ENCODE results near the gene CXCL17. TPM values are rescaled to one million over a fixed set of nuclear protein-coding genes. Genes with fewer than 3 reads are reported as not detected.
A peak's percentile ranks its signal among the peaks of the same experiment; 100 is the strongest.

CXCL17 gene
- total RNA-seq, 4 donors from 2014 or later = not detected

DNA sequence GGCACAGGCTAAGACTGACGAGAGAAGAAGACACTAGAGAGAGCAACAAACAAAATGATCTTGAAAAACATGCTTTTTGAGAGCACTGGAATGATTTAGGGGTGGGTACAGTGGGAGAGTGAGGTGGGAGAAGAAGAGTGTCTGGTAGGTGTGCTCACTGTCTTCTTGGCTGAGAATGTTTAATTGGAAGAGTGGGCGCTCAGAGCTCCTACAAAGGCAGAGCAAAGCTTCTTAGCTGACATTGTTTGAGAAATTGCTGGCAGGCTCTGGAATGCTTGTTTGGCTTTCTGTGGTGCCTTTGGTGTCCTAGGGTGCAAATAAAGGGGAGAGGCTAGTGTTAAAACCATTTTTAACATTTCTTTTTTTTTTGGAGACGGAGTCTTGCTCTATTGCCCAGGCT lies 14.1 kb downstream of the CXCL17 start:
- peaks cover 0 to 6% of the 10 kb centered on the region in 2 donors for H3K4me1 ChIP-seq
- no peak overlapping the region for H3K27ac ChIP-seq
- TF ChIP-seq POLR2A (IDR thresholded peaks at IDR 0.05) (no peak), CTCF (IDR thresholded peaks at IDR 0.05) (no peak)
- intact Hi-C loops (cut with DNase I; ENCODE audit: low total_unique reads) = no loop called here
- no peaks in the 10 kb centered on the region for H3K9me3 ChIP-seq
- no peaks in the 10 kb centered on the region for H3K36me3 ChIP-seq
- H3K27me3 ChIP-seq = no peaks in the 10 kb centered on the region
- DNase-seq = no peak
- no peak overlapping the region for H3K4me3 ChIP-seq

GRCh38 chr19:42427313-42427712 lies 15.4 kb downstream of the CXCL17 start, which contains the start of gene LIPE:
Gene LIPE, minus strand, starts transcription at chr19:42427388. Its CDS starts 239 bp downstream, at chr19:42427149.
- DNase-seq = no peak
- no peaks in the 10 kb centered on the region for H3K9me3 ChIP-seq
- intact Hi-C loops (cut with DNase I; ENCODE audit: low total_unique reads) = no loop called here
- H3K4me3 ChIP-seq = no peak within 1 kb of the TSS
- no peaks in the 10 kb centered on the region for H3K36me3 ChIP-seq
- no peak within 1 kb of the TSS for H3K27ac ChIP-seq
- H3K27me3 ChIP-seq = no peaks in the 10 kb centered on the region
- peaks cover 0 to 6% of the 10 kb centered on the region in 2 donors for H3K4me1 ChIP-seq
- no peak for TF ChIP-seq POLR2A (IDR thresholded peaks at IDR 0.05)
- TF ChIP-seq CTCF (IDR thresholded peaks at IDR 0.05) = no peak

GRCh38 chr19:42426643-42427042 lies 16.1 kb downstream of the CXCL17 start:
- no peaks in the 10 kb centered on the region for H3K9me3 ChIP-seq
- H3K27ac ChIP-seq = no peak overlapping the region
- TF ChIP-seq POLR2A (IDR thresholded peaks at IDR 0.05) (no peak), CTCF (IDR thresholded peaks at IDR 0.05) (no peak)
- DNase-seq = no peak
- H3K27me3 ChIP-seq = no peaks in the 10 kb centered on the region
- H3K36me3 ChIP-seq = no peaks in the 10 kb centered on the region
- H3K4me1 ChIP-seq = peaks cover 0 to 6% of the 10 kb centered on the region in 2 donors
- no peak overlapping the region for H3K4me3 ChIP-seq
- intact Hi-C loops (cut with DNase I; ENCODE audit: low total_unique reads) = no loop called here

DNA sequence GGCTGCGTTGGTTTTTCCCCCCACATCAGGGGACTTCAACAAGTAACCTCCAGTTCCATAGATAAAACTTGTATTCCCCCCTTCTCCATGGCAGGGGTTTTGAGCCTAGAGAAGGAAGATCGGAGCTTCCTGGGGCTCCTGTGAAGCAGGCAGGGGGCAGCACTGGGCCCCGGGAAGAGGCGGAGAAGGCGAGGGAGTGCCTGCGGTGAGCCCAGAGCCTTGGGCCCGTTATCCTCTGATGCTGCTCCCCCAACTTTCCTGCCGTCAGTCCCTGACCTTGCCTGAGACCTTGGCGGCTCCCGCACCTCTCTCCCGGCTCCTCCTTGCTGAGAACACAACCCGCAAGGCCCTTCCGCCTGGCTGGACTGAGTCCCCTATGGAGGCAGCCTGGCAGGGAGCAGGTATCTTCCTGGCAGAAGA lies 18.0 kb downstream of the CXCL17 start:
- intact Hi-C loops (cut with DNase I; ENCODE audit: low total_unique reads) = no loop called here
- Histone ChIP-seq H3K9me3 (no peaks in the 10 kb centered on the region), H3K4me3 (no peak overlapping the region), H3K27ac (no peak overlapping the region), H3K27me3 (no peaks in the 10 kb centered on the region), H3K36me3 (no peaks in the 10 kb centered on the region), H3K4me1 (peaks cover 0 to 6% of the 10 kb centered on the region in 2 donors)
- no peak for TF ChIP-seq CTCF (IDR thresholded peaks at IDR 0.05)
- TF ChIP-seq POLR2A (IDR thresholded peaks at IDR 0.05) = no peak
- no peak for DNase-seq

- intact Hi-C loops (cut with DNase I; ENCODE audit: low total_unique reads) = no loop called here
- DNase-seq = no peak
- Histone ChIP-seq H3K27ac (peak overlapping the region in 1 of 2 donors; percentile 60), H3K36me3 (no peaks in the 10 kb centered on the region), H3K4me3 (no peak overlapping the region), H3K4me1 (peaks cover 0 to 6% of the 10 kb centered on the region in 2 donors), H3K27me3 (no peaks in the 10 kb centered on the region), H3K9me3 (no peaks in the 10 kb centered on the region)
- TF ChIP-seq POLR2A (IDR thresholded peaks at IDR 0.05) = no peak
- no peak for TF ChIP-seq CTCF (IDR thresholded peaks at IDR 0.05)
Observed at GRCh38 chr19:42424345-42424707, 18.4 kb downstream of the CXCL17 start.

Data from uterus (tissue), 4 donors.